GM19324 (cell line): ENCODE results near the gene LIG4.
A peak's percentile ranks its signal among the peaks of the same experiment; 100 is the strongest.
"Not testable (repeated sequence)": the region's sequence is repeated elsewhere in the genome, so short reads cannot be mapped to it uniquely, and the experiment has no call there.

Source experiments
- ATAC-seq: cut with Tn5 transposase; IDR thresholded peaks from one replicate; pipeline ENCODE4 v1.9.1; 2021; ENCODE audit warnings: mild to moderate bottlenecking, moderate library complexity; ENCODE audit not compliant: unreplicated experiment, low FRiP score

Gene LIG4

DNA sequence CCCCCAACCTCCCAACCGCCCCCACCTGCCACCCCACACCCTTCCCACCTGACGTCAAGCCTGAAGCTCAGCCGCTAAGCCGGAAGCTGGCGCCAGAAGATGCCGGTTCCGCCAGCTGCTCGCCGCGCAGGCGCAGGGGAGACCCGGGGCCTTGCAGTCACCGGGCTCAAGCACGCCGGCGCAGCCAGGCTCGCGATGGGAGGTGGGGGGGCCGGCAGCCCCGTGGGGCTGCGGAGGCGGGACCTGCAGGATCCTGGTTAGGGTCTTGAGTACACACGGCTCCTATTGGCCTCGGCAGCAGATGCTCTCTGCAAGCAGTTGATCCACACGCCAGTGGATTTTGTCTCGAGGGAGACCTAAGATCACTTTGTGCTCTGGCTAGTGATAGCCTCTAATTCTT lies at the start of gene LIG4:
Gene LIG4, minus strand, starts transcription at position 101 of the 400 bp plus-strand sequence. CDS start 4,268 bp downstream, outside the sequence.
- peak; percentile 75 for ATAC-seq

DNA sequence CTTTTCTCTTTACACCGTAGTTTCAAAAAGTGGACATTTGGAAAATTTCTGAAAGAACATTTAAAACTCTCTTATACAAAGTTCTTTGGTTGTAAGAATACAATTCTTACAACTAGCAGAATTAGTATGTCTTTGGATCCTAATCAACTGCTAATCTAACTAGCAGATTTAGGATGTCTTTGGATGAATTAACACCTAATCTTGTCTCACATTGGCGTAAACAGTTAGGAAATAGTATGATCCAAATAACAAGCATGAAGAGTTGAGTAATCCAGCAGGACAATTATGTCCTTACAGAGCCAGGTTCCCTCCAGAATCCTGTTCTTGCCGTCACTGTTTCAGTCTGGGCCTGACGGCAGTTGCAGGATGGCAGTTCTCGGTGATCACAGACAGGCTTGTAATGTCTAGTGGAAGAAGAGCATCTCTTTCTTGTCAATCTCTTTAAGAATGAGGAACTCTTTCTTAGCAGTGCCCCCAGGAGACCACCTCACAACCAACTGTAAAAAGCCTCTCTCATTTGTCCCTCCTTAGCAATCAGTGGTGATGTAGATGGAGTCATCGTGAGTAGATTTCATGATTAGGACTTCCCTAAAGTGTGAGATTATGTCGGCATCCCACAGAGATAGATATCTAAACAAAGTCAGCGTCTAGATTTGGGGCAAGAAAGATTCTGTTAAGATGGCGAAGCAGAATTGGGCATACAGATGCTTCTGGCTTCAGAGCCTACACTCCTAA lies 48.5 kb upstream of the LIG4 start:
- ATAC-seq = no peak

DNA sequence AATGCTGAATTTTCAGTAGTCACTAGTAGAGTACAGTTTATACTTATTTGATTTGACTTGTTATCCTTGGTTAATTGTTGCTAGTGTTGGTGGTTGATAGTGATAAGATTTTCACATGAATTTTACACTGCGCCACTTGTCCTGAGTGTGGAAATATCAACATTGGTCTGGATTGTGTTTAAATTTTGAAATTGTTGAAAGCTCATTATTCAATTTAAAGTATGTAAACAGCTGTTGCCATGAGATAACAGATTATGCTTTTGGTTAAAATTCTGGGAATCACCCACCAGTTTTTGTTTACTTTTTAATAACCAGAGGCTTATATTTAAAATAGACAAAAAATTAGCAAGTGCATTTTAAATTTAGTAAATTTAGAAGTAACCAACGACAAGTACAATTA lies 41.9 kb upstream of the LIG4 start:
- no peak for ATAC-seq

DNA sequence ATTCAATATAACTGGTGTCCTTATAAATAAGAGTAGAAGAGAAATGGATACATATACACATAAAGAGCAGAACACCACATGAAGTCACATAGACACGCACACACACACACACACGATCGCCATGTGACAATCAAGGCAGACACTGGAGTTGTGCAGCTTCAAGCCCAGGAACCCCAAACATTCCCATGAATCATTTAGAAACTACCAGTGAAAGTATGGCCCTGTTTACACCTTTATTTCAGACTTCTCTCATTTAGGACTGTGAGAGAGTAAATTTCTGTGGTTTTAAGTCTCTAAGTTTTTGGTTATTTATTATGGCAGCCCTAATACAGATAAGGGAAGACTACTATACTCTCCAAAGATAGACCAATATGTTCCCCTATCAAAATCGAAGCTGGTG lies 33.8 kb upstream of the LIG4 start:
- ATAC-seq = no peak

DNA sequence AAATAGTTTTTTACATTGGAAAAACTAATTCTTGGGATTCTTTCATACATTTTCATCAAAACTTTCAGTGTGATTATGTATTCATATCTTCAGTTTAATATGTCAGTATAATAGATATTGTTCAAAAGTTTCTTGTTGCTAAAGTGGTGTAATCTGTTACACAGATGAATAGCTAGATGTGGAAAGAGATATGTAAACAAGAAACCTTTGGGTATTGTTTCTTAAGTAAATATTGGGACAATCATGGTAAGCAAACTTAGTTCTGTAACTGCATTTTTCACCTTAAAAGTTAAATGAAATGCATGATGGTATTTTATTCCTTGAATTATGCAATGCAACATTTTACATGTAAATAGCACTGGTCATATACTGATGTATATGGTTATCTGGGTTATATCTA lies 15.0 kb upstream of the LIG4 start:
- ATAC-seq = no peak

DNA sequence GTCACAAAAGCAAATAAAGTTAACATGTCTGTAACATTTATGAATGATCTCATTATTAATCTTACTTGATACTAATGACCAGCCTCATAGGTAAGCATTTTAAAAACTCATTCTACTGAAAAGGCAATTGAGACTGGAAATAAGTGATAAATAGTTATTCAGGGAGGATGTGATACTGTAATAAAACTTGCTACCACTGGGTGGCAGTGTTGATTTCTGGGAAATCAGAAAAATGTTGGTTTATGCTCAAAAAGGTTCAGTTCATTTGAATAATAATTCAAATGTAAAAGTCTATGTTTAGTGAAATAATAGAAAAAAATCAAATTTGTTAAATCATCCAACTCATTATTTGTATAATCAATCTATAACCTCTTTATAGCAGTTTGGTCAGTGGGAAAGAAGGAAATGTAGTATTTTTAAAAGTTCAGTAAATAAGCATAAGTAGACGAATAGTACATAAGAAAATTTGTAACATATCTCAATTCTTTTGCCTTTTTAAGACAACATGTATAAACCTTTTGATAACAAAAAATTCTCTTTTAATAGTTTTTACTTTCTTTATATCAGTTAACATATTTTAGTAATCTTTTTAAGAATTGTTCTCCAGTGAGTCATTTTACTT lies 12.4 kb upstream of the LIG4 start:
- ATAC-seq = no peak

DNA sequence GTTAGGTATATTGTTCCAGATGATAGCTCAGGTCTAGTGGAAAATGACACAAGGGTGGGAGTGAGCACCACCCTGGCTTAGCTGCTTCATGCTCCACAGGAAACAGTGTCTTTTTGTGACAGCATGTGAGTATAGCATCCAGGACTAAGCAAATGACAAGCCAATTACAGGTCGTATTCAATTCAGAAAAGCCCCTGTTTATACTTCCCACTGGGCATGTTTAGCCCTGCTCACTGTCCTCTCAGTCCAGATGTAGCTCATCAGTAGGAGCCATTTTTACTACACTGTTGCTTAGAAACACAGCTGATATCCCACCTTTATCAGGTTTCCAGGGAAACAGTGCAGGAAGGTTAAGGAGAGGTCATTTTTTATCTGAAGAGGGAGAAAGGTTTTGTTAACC lies 10.8 kb upstream of the LIG4 start:
- peak; percentile 33 for ATAC-seq

DNA sequence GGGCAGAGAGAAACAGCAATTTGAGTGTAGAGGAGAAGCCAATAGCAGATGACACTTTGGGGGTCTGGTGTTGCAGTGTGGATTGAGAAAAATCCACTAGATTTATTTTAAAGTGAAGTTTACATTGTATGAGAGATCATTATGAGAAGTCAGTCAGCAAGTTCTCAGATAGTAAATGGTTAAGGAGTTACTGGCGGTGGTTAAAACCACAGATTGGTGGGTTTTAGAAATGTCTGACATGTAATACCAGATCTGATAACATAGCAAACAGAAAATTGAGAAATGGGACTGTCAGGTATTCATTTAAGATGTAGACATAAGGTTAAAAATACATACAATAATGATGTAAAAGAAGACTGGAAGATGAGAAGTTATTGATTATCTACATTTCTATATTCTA lies 10.1 kb upstream of the LIG4 start:
- peak; percentile 17 for ATAC-seq

DNA sequence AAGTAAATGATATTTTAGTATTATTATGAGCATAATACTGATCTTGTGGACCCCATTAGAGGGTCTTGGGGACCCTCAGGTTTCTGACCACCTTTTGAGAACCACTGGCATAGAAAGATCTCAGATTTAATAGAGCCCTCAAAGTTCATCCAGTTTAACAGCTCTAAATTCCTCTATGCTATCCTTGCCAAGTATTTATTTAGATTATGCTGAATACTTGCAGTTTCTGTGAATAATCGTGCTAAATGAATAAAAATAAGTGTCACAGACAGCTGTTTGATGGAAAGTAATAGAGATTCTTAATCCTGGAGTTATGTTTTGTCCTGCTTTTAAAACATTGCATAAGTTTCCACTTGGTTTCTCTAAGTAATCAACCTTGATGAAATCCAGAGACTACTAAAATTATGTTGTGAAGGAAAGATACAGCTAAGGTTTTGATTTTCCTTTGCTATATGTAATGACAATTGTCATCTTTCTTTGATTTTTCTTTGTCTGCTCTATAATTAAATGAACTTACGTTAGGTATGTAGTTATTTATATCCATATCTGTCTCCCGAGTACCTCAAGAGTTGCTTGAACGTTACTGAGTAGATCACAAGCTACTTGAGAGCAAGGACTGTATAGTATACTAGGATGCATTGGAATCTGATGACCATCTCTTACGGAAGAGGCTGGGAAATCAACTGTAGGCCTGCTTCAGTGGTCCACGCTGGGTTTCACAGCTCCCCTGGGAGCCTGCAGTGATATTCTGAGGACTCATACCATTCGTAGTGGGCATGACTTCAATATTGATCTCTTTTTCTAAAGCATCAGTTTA lies 8.6 kb upstream of the LIG4 start:
- ATAC-seq = no peak

DNA sequence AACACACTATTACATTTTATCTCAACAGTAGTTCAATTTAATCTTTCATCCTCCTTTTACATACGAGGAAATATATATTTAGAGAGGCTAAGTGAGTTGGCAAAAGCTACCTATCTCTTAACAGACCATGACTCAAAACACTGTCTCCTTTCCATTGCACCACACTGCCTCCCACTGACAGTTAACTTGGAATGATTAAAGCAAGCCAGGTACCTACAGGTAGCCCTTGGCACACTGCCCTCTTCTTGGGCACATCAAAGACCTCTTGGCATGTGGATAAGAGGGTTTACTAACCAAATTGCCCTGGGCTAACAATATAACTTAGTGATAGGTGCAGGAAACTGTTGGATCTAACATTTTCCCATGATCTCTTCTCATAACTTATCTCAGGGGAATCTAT lies 4.7 kb upstream of the LIG4 start:
- ATAC-seq = no peak

DNA sequence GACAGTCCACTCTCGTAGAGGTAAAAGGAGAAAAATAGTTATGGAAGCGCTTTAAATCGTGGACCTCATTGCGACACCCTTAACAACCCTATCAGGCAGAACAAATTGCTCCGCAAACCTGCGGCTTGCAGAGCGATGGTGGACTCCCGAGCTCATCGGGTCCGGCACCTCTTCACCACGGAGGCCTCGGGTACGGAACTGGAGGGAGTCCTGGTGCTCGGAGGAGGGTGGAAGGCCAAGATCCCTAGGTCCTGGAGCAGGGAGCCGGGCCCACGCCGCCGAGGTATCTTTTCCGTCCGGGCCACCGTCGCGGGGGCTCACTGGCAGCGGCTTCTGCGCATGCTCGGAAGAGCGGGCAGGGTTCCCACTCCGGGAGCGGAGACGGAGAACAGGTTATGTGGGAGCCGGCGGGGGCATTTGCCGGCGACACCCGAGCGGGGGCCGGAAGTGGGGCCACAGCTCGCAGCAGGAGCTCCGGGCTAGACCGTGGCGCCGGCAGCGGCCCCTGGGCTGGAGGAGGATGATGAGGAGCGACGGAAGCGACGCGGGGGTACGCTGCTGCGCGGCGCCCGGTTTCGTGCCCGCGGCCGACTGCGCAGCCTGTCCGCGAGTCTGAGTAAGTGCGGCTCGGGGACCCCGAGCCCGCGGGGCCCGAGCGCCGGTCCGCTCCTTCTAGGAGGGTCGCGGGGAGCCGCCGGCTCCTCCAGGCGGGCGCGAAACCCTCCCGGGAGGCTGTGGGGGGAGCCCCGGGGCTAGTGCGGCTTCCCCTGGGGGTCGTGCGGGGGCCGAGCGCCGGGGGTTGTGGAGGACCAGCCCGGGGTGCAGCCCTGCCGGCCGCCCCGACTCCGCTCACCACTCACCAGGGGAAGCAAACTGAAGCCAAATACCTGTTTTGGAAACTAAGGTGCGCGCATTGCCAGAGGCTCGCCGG lies 3.0 kb upstream of the LIG4 start, which contains the start of gene ABHD13:
Gene ABHD13, plus strand, starts transcription at position 349 of the 931 bp plus-strand sequence. CDS start 10,827 bp downstream, outside the sequence.
- ATAC-seq = peak; percentile 86

DNA sequence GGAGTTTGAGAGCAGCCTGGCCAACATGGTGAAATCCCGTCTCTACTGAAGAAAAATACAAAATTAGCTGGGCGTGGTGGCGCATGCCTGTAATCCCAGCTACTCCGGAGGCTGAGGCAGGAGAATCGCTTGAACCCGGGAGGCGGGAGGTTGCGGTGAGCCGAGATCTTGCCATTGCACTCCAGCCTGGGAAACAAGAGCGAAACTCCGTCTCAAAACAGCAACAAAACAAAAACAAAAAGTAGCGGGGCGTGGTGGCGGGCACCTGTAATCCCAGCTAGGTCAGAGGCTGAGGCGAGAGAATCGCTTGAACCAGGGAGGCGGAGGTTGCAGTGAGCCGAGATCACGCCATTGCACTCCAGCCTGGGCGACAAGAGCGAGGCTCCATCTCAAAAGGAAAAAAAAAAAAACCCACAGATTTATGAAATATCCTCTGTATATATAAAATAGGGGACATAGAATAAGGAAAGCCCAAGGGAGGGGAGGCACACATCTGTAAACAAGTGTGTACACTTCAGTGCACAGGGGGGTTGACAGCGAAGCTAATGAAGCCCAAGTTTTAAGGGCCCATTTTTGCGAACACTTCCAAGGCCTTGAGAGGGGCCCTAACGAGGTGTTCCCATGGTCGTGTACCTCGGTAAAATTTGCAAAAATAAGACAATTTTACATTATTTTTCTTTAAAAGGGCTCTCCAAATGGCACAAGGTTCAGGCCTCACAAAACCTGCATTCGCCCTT lies 2.1 kb upstream of the LIG4 start:
- ATAC-seq = not testable (repeated sequence)

DNA sequence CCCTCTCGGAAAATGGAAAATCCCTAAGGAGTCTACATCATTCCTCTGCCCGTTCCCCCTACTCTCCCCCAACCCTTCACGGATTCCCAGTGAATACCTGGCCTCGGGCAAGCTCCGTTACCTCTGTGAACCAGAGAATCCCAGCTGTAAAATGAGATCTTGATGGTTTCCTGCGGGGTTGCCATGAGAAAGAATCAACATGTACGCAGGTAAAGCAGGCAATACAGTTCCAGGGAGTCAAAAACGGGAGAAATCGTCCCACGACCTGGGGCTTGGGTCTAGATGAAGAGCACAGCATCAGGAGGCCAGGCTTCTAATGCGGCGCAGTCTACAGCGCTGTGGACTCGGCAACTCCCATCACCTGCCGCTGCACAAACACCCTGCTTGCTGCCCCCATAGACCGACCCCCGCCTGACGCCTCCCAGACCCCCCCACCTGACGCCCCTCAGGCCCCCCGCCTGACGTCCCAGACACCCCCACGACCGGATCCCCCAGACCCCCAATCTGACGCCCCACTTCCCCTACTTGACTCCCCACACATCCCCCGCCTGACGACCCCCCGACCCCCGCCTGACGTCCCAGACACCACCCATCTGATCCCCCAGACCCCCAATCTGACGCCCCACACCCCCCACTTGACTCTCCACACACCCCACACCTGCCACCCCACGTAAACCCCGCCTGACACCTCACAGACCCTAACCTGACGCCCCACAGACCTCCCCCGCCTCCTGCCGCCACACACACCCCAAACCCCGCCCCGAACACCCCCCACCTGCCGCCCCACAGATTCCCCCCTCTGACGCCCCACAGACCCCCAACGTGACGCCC lies 680 bp downstream of the LIG4 start:
- ATAC-seq = no peak

DNA sequence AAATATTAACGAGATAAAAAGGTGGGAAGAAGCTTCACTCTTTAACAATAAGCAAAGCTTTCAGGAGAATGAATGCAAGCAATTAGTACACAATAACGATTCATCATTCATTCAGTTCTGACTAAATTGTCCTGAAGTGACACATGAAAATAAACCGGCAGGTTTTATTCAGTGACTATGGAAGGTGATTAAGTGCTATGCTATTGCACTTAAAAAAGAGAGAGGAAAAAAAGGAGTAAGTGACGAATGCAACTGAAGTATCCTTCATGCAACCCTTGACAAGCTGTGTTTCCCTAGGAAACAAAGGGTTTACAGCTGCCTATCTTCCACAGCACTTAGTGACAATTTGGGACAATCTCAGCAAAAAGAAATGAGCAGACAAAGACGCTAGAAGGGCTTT lies 1.4 kb downstream of the LIG4 start:
- ATAC-seq = no peak

DNA sequence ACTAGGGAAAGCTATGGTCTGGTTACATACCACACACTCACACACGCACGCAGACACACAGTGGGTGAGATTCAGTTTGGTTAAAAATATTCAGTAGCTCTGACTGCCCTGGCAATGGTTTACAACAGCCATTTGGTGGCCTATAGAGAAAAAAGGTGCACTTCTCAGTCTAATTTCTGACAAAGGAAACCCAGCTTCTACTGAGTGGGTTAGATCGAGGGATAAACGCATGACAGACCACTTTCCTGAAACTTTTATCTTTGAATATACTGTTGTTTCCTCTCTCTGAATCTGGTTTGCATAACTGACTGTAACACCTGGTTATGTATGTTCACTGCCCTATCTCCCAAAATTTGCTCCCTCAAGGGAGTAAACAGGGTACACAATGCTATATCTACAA lies 2.5 kb downstream of the LIG4 start:
- ATAC-seq = peak; percentile 44

DNA sequence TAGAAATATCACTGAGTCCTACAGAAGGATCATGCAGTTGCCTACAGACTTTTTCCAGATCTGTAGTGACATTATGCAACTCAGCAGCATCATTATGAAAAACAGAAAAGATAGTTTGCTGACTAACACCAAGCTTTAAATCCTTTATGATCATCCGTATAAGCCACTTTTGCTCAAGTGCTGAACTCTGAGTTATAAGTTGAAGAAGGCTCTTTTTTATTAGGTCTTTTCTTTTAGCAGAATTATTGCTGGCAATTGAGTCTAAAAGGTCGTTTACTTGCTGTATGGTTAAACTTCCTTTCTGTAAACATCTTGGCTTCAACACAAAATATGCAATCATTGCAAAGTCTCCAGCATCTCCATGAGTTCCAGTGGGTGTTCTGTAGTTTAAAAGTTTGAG lies 4.8 kb downstream of the LIG4 start:
- no peak for ATAC-seq

DNA sequence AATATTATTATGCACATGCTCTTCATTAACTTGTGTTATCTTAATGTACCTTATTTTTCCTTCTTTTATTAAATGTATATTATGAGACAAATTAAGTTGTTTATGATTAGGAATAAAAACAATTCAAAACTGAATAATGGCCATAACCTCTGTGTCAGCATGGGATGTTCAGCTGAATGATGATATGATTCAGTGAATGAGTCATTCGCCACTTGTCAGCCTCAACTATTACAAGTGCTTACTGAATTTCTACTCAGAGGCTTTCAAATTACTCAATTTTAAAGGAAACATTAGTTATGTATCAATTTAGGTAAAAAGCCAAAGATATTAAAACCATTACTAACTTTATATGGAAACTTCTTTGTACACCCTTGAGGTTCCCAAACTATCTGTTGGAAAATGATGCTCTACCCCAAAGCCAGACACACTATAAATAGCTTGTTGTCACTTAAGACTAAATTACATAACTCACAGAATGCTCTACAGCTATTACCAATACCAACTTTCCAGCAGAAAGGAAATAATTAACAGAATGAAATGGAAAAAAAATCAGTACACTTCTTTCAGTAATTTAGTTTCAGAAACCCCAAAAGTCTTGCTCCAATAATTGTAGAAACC lies 14.4 kb downstream of the LIG4 start:
- ATAC-seq = no peak

DNA sequence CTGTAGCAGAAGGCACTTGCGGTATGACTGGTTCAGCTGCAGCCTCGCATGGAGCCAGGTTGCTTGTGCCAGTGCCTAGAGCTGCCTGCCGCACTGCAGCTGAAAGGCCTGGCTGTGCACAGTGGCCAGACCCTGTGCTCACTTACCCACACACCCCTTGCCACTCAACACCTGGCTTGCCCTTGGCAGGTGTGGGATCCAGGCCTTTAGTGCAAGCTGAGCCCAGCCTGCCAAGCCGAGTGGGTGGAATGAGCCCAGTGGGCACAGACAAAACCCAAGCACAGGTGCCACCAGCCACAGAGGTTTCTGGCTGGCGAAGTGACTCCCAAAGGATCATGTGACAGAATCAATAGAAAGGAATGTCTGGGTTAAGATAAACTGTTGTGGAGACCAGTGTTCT lies 19.5 kb downstream of the LIG4 start:
- ATAC-seq = no peak
